ENCODE results near the gene SLC9A2. TPM values are rescaled to one million over a fixed set of nuclear protein-coding genes. Genes with fewer than 3 reads are reported as not detected.

SLC9A2 gene
- total RNA-seq, 1 donor from 2014 or later = not detected

DNA sequence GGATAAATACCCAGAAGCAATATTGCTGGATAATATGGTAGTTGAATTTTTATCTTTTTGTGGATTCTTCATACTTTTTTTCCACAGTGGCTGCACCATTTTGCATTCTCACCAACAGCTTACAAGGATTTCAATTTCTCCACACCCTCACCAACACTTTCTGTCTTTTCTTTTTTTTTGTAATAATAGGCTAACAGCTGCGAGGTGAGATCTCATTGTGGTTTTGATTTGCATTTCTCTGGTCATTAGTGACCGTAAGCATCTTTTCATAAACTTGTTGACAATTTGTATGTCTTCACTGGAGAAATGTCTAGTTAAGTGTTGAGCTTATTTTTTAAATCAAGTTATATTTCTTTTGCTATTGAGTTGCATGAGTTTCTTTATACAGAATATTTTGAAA is 17.6 kb upstream of the SLC9A2 start:
- DNase-seq = no peak
- no peak overlapping the region for H3K4me3 Mint-ChIP-seq (ENCODE audit: unreplicated experiment)
- no peaks in the 10 kb centered on the region for H3K9me3 Mint-ChIP-seq (ENCODE audit: unreplicated experiment)
- H3K27ac Mint-ChIP-seq (ENCODE audit: unreplicated experiment) = no peak overlapping the region
- no peaks in the 10 kb centered on the region for H3K27me3 Mint-ChIP-seq (ENCODE audit: unreplicated experiment)
- H3K36me3 Mint-ChIP-seq (ENCODE audit: unreplicated experiment) = no peaks in the 10 kb centered on the region
- no peaks in the 10 kb centered on the region for H3K4me1 Mint-ChIP-seq (ENCODE audit: low read depth, unreplicated experiment)
- TF ChIP-seq CTCF (IDR thresholded peaks at IDR 0.05; ENCODE audit: partially characterized antibody, unreplicated experiment) = no peak

DNA sequence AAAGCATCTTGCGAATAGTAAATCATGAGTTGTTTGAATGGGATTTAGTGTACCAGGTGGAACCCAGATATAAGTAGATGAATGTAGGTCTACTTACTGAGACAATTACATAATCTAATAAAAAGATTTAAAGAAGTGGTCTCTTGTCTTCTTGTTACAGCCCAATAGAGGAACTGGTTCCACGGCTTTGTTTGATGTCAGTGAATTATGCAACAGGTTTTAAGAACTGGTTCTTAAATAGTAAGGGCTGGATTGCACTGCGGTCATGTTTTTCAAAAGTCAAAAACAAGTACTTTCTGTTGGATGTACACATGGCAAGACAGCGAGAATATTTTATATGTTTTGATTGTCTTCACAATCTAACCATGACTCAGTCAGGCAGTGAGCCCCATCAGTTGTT is 15.4 kb upstream of the SLC9A2 start:
- H3K27ac Mint-ChIP-seq (ENCODE audit: unreplicated experiment) = no peak overlapping the region
- H3K27me3 Mint-ChIP-seq (ENCODE audit: unreplicated experiment) = no peaks in the 10 kb centered on the region
- H3K36me3 Mint-ChIP-seq (ENCODE audit: unreplicated experiment) = no peaks in the 10 kb centered on the region
- TF ChIP-seq CTCF (IDR thresholded peaks at IDR 0.05; ENCODE audit: partially characterized antibody, unreplicated experiment) = no peak
- no peak overlapping the region for H3K4me3 Mint-ChIP-seq (ENCODE audit: unreplicated experiment)
- H3K4me1 Mint-ChIP-seq (ENCODE audit: low read depth, unreplicated experiment) = no peaks in the 10 kb centered on the region
- no peak for DNase-seq
- no peaks in the 10 kb centered on the region for H3K9me3 Mint-ChIP-seq (ENCODE audit: unreplicated experiment)

GRCh38 chr2:102604769-102605168 is 14.6 kb upstream of the SLC9A2 start:
- no peaks in the 10 kb centered on the region for H3K9me3 Mint-ChIP-seq (ENCODE audit: unreplicated experiment)
- H3K27me3 Mint-ChIP-seq (ENCODE audit: unreplicated experiment) = no peaks in the 10 kb centered on the region
- DNase-seq = no peak
- H3K4me1 Mint-ChIP-seq (ENCODE audit: low read depth, unreplicated experiment) = no peaks in the 10 kb centered on the region
- H3K4me3 Mint-ChIP-seq (ENCODE audit: unreplicated experiment) = no peak overlapping the region
- no peaks in the 10 kb centered on the region for H3K36me3 Mint-ChIP-seq (ENCODE audit: unreplicated experiment)
- H3K27ac Mint-ChIP-seq (ENCODE audit: unreplicated experiment) = no peak overlapping the region
- TF ChIP-seq CTCF (IDR thresholded peaks at IDR 0.05; ENCODE audit: partially characterized antibody, unreplicated experiment) = no peak

DNA sequence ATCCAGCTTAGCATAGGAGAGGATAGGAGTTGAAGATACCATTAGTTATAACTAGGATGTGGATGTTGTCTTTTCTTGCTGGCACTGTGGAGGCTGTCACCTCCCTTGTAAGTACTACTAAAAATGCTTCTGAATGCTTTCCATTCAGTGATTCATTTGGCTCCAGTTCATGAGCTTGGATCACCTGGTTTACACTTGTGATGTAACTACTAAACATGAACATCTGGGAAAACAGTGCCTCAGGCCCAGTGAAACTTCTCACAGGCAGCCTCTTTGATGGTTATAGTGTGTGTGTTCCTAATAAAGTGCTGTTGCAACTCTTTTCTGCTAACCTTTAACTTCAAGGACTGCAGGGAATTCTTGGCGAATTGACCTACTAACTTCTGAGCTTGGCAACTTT is 13.0 kb upstream of the SLC9A2 start:
- Mint-ChIP-seq H3K9me3 (ENCODE audit: unreplicated experiment) (no peaks in the 10 kb centered on the region), H3K36me3 (ENCODE audit: unreplicated experiment) (no peaks in the 10 kb centered on the region), H3K4me1 (ENCODE audit: low read depth, unreplicated experiment) (no peaks in the 10 kb centered on the region), H3K27ac (ENCODE audit: unreplicated experiment) (no peak overlapping the region), H3K4me3 (ENCODE audit: unreplicated experiment) (no peak overlapping the region), H3K27me3 (ENCODE audit: unreplicated experiment) (no peaks in the 10 kb centered on the region)
- DNase-seq = no peak
- no peak for TF ChIP-seq CTCF (IDR thresholded peaks at IDR 0.05; ENCODE audit: partially characterized antibody, unreplicated experiment)

DNA sequence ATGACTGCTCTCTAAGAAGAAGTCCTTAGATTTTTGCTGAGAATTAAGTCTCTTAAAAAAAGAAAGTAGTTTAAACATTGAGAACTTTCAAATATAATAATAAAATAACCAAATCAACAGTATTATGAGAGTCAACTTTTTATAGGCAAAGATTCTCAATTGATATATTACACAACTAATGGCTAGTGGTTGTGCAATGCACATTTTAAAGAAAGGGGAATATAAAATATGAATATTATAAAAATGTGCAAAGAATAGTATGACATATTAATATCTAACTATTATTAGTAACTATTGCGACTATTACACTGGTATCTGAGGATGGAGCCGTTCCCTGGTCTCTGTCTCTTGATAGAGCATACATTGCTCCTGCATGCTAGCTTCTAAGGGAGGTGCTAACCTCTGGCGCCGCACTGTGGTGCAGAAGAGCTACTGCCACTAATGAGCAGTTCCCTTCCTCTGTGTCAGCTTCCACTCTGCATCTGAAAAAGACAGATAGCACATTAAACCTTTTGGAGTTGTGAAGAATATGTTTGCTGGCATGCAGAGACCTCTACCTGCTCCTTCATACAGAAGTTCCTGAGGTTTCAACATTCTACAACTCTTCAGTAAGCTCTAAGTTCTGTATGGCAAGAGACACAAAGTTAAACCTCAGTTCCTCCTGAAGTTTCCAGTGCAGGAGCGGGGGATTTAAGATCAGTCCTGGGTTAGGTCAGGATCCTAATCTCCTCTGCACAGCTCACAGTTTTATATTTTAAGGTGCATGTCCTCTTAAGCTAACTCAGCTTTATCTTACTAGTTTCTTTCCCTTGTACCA is 3.5 kb upstream of the SLC9A2 start:
- no peak overlapping the region for H3K4me3 Mint-ChIP-seq (ENCODE audit: unreplicated experiment)
- H3K4me1 Mint-ChIP-seq (ENCODE audit: low read depth, unreplicated experiment) = peaks cover 3% of the 10 kb centered on the region
- H3K27ac Mint-ChIP-seq (ENCODE audit: unreplicated experiment) = no peak overlapping the region
- peaks cover 12% of the 10 kb centered on the region for H3K27me3 Mint-ChIP-seq (ENCODE audit: unreplicated experiment)
- peak; percentile 74 for DNase-seq
- H3K36me3 Mint-ChIP-seq (ENCODE audit: unreplicated experiment) = no peaks in the 10 kb centered on the region
- TF ChIP-seq CTCF (IDR thresholded peaks at IDR 0.05; ENCODE audit: partially characterized antibody, unreplicated experiment) = peak; percentile 73
- peaks cover 4% of the 10 kb centered on the region for H3K9me3 Mint-ChIP-seq (ENCODE audit: unreplicated experiment)
